ENCODE results near the gene KCNK4. TPM values are rescaled to one million over a fixed set of nuclear protein-coding genes. Genes with fewer than 3 reads are reported as not detected.

Gene KCNK4
- total RNA-seq, 4 donors from 2014 or later = 0.61 to 0.76 TPM; not detected in 2

DNA sequence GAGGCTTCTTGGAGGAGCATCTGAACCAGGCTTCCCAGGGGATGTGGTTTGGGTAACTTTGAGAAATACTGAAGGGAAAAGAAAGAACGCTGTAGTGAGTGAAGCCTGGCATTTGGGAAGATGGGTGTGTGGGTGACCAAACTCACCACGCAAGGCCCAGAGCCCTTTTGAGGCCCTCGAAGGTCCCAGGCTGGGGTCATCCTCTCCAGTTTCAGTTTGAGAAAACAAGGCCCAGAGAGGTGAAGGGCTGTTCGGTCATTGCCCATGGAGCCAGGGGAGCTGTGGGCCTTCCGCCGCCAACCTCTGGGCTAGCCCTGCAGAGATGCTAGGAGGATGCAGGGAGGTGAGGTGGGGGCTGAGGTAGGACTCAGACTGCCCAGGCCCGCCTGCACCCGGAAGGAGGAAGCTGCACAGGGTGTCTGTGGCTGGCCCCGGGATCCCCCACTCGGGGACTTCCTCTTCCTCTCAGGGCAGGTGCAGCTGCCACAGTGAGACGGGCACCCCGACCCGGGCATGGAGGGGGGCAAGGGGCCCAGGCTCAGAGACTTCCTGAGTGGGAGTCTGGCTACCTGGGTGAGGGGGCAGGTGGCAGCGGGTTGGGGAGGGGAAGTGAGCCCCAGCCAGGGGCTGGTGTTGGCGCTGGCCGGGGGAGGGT is 48.8 kb downstream of the KCNK4 start, which contains the start of gene CCDC88B:
TSS of gene CCDC88B (plus strand) at position 451 of the 655 bp plus-strand sequence. CDS start at position 514, 63 bp downstream.
- Histone ChIP-seq H3K27me3 (no peaks in the 10 kb centered on the region), H3K27ac (no peak within 1 kb of the TSS), H3K36me3 (no peaks in the 10 kb centered on the region), H3K4me3 (no peak within 1 kb of the TSS), H3K4me1 (no peaks in the 10 kb centered on the region), H3K9me3 (no peaks in the 10 kb centered on the region)
- intact Hi-C loops (cut with DNase I; ENCODE audit: low total_unique reads) = no loop called here
- DNase-seq = no peak
- no peak for TF ChIP-seq POLR2A (IDR thresholded peaks at IDR 0.05)
- TF ChIP-seq, protein P1, sequence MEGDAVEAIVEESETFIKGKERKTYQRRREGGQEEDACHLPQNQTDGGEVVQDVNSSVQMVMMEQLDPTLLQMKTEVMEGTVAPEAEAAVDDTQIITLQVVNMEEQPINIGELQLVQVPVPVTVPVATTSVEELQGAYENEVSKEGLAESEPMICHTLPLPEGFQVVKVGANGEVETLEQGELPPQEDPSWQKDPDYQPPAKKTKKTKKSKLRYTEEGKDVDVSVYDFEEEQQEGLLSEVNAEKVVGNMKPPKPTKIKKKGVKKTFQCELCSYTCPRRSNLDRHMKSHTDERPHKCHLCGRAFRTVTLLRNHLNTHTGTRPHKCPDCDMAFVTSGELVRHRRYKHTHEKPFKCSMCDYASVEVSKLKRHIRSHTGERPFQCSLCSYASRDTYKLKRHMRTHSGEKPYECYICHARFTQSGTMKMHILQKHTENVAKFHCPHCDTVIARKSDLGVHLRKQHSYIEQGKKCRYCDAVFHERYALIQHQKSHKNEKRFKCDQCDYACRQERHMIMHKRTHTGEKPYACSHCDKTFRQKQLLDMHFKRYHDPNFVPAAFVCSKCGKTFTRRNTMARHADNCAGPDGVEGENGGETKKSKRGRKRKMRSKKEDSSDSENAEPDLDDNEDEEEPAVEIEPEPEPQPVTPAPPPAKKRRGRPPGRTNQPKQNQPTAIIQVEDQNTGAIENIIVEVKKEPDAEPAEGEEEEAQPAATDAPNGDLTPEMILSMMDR (IDR thresholded peaks at IDR 0.05) = no peak

DNA sequence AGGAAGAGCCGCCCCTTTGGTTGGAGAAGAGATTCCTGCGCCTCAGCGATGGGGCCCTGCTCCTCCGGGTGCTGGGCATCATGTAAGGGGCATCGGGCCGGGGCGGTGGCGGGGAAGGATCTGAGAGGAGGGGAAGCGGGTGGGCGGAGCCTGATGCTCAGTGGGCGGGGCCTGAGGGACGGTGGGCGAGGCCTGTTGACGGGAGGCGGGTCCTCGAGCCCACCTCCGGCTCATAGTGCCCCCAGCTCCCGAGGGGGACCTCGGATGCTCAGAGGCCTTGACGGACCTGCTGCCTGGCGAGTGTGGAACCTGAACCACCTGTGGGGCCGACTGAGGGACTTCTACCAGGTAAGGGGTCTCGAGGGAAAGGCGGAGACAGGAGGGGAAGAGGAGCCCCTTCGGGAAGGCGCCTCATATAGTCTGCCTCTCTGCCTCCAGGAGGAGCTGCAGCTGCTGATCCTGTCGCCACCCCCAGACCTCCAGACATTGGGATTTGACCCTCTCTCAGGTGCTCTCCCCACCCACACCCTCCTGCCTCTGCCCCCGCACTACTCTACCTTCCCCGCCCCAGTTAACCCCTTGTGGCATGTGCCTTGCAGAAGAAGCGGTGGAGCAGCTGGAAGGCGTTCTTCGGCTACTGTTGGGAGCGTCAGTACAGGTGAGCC is 49.7 kb downstream of the KCNK4 start:
- no peak overlapping the region for H3K27ac ChIP-seq
- H3K36me3 ChIP-seq = no peaks in the 10 kb centered on the region
- H3K9me3 ChIP-seq = no peaks in the 10 kb centered on the region
- H3K27me3 ChIP-seq = no peaks in the 10 kb centered on the region
- no peak overlapping the region for H3K4me3 ChIP-seq
- intact Hi-C loops (cut with DNase I; ENCODE audit: low total_unique reads) = no loop called here
- DNase-seq = no peak
- TF ChIP-seq POLR2A (IDR thresholded peaks at IDR 0.05) = no peak
- TF ChIP-seq, protein P1 (IDR thresholded peaks at IDR 0.05) = no peak
- no peaks in the 10 kb centered on the region for H3K4me1 ChIP-seq

- H3K4me3 ChIP-seq = no peak overlapping the region
- no peaks in the 10 kb centered on the region for H3K36me3 ChIP-seq
- no peak overlapping the region for H3K27ac ChIP-seq
- no peak for DNase-seq
- TF ChIP-seq POLR2A (IDR thresholded peaks at IDR 0.05) = no peak
- TF ChIP-seq, protein P1 (IDR thresholded peaks at IDR 0.05) = no peak
- intact Hi-C loops (cut with DNase I; ENCODE audit: low total_unique reads) = no loop called here
- no peaks in the 10 kb centered on the region for H3K27me3 ChIP-seq
- no peaks in the 10 kb centered on the region for H3K4me1 ChIP-seq
- H3K9me3 ChIP-seq = no peaks in the 10 kb centered on the region
Measured at GRCh38 chr11:64341429-64341828, 50.3 kb downstream of the KCNK4 start.

DNA sequence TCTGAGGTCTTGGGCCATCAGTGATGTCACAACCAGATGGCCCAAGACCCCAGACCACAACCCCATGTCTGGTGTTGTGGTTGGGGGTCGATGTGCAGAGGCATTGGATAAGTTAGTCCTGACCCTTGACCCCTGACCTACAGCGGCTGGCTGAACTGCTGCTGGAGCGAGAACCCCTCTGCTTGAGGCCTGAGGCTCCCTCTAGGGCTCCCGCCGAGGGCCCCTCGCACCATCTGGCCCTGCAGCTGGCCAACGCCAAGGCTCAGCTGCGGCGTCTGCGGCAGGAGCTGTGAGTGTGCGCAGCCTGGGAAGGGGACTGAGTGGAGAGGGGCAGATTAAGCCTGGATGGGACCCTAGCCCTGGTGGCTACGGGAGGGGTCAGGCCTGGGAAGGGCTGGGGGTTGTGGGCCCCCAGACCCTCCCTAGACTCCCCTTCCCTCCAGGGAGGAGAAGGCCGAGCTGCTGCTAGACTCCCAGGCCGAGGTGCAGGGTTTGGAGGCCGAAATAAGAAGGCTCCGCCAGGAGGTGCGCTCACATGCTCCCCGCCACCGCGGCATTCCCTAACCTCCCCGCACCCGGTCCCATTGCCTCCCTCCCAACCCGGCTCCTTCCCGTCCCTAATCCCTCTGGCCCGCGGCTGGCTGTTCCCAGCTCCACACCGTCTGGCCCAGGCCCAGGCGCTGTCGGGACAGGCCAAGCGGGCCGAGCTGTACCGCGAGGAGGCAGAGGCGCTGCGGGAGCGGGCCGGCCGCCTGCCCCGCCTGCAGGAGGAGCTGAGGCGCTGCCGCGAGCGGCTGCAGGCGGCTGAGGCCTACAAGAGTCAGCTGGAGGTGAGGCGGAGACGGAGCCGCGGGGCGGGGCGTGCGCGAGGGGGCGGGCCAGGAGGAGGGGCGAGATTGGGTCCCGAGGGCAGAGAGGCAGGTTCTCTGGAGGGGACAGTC is 51.0 kb downstream of the KCNK4 start:
- DNase-seq = peak; percentile 80 to 89
- no peaks in the 10 kb centered on the region for H3K9me3 ChIP-seq
- intact Hi-C loops (cut with DNase I; ENCODE audit: low total_unique reads) = no loop called here
- H3K4me1 ChIP-seq = no peaks in the 10 kb centered on the region
- no peaks in the 10 kb centered on the region for H3K27me3 ChIP-seq
- peak in 1 of 2 donors; percentile 35 for TF ChIP-seq POLR2A (IDR thresholded peaks at IDR 0.05)
- TF ChIP-seq, protein P1 (IDR thresholded peaks at IDR 0.05) = peak in 3 of 4 experiments; percentile 44 to 56 (median 54)
- peak overlapping the region; percentile 7 to 9 for H3K27ac ChIP-seq
- no peaks in the 10 kb centered on the region for H3K36me3 ChIP-seq
- peak overlapping the region in 1 of 2 donors; percentile 30 for H3K4me3 ChIP-seq
